A673 (cell line): ENCODE results near the gene FCRLB. TPM values are rescaled to one million over a fixed set of nuclear protein-coding genes. Genes with fewer than 3 reads are reported as not detected.

Experiments
- BruUV-seq: library from RNA; stranded (reverse); fragments of 400-500 nt; replicated peaks from 2 replicates; lab custom pipeline; 2021; lab: Mats Ljungman, UMichigan
- CTCF ChIA-PET: fragments of 300-600 bp; sonication (Branson Sonifier 250); formaldehyde crosslinking; loops from one replicate; lab custom pipeline; 2022; ENCODE audit warnings: antibody characterized with exemption; lab: Charles Lee
- POLR2A ChIA-PET: fragments of 300-600 bp; sonication (Branson Sonifier 250); formaldehyde crosslinking; loops from one replicate; lab custom pipeline; 2022; ENCODE audit warnings: antibody characterized with exemption; ENCODE audit not compliant: low non-redundant PET; lab: Charles Lee
- DNase-seq: peaks from one replicate; pipeline ENCODE4 v3.0.0-alpha.2; 2015; ENCODE audit warnings: low spot score
- H3K27ac ChIP-seq: fragments of 200-600 bp; sonication (generic); 2 replicates; pipeline ENCODE4 v1.5.1; 2016; ENCODE audit warnings: mixed run types, low read depth, mild to moderate bottlenecking, mixed read lengths, antibody characterized with exemption, low read length; ENCODE audit not compliant: poor library complexity, severe bottlenecking
- H3K27me3 ChIP-seq: fragments of 200-600 bp; sonication (generic); replicated peaks from 2 replicates; pipeline ENCODE4 v1.6.1; 2017; ENCODE audit warnings: mixed run types, low read depth, mild to moderate bottlenecking, mixed read lengths, antibody characterized with exemption, low read length; ENCODE audit not compliant: insufficient read depth, poor library complexity
- H3K36me3 ChIP-seq: fragments of 200-600 bp; sonication (generic); 2 replicates; pipeline ENCODE4 v1.6.1; 2016; ENCODE audit warnings: mixed run types, mild to moderate bottlenecking, mixed read lengths, antibody characterized with exemption, low read length; ENCODE audit not compliant: insufficient read depth, poor library complexity, severe bottlenecking
- H3K4me1 ChIP-seq: fragments of 200-600 bp; sonication (generic); 2 replicates; pipeline ENCODE4 v1.6.1; 2017; ENCODE audit warnings: mixed run types, mild to moderate bottlenecking, mixed read lengths, antibody characterized with exemption, low read length; ENCODE audit not compliant: insufficient read depth, poor library complexity, severe bottlenecking
- H3K4me3 ChIP-seq: fragments of 200-600 bp; sonication (generic); 2 replicates; pipeline ENCODE4 v1.5.1; 2016; ENCODE audit warnings: low read depth, mixed run types, mild to moderate bottlenecking, mixed read lengths, low read length; ENCODE audit not compliant: poor library complexity, severe bottlenecking
- H3K9me3 ChIP-seq: fragments of 200-600 bp; sonication (generic); 2 replicates; pipeline ENCODE4 v1.6.1; 2016; ENCODE audit warnings: mixed run types, low read depth, mild to moderate bottlenecking, mixed read lengths, antibody characterized with exemption, low read length; ENCODE audit not compliant: poor library complexity, severe bottlenecking
- EZH2 ChIP-seq: fragments of 200-600 bp; sonication (generic); IDR thresholded peaks from 2 replicates; pipeline ENCODE4 v1.6.1; 2017; ENCODE audit warnings: borderline replicate concordance, low read depth, mild to moderate bottlenecking, mixed read lengths, antibody characterized with exemption, low read length; ENCODE audit not compliant: poor library complexity, severe bottlenecking
- intact Hi-C: fragments of 100-400 bp; cut with micrococcal nuclease; formaldehyde crosslinking; loops from one replicate; pipeline ENCODE4 v1.10.0; 2022; ENCODE audit not compliant: unreplicated experiment
- total RNA-seq: library from RNA; stranded (reverse); gene quantifications from 2 replicates; pipeline ENCODE4 v1.2.3, GENCODE V29; 2021
- TF ChIP-seq, protein P1 (sequence below): fragments of 300-800, 200-600 bp; sonication (generic); conservative IDR thresholded peaks from 2 replicates; pipeline ENCODE4 v1.5.1; 2017; ENCODE audit warnings: low read depth, mild to moderate bottlenecking, antibody characterized with exemption, low read length, moderate library complexity, mixed read lengths

Gene FCRLB
- total RNA-seq, 1 experiment from 2014 or later, result 0.67 TPM

- H3K4me3 ChIP-seq, result no peak overlapping the region
- H3K9me3 ChIP-seq, result no peaks in the 10 kb centered on the region
- TF ChIP-seq, protein P1, sequence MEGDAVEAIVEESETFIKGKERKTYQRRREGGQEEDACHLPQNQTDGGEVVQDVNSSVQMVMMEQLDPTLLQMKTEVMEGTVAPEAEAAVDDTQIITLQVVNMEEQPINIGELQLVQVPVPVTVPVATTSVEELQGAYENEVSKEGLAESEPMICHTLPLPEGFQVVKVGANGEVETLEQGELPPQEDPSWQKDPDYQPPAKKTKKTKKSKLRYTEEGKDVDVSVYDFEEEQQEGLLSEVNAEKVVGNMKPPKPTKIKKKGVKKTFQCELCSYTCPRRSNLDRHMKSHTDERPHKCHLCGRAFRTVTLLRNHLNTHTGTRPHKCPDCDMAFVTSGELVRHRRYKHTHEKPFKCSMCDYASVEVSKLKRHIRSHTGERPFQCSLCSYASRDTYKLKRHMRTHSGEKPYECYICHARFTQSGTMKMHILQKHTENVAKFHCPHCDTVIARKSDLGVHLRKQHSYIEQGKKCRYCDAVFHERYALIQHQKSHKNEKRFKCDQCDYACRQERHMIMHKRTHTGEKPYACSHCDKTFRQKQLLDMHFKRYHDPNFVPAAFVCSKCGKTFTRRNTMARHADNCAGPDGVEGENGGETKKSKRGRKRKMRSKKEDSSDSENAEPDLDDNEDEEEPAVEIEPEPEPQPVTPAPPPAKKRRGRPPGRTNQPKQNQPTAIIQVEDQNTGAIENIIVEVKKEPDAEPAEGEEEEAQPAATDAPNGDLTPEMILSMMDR, result no peak
- no peak for TF ChIP-seq EZH2
- no peaks in the 10 kb centered on the region for H3K36me3 ChIP-seq
- ChIA-PET CTCF (interaction anchor here (0.5 to 0.7 kb wide), 2 partner anchors 265 to 266 kb away, joined by 4 to 6 read pairs; no protein-coding TSS in a partner anchor), POLR2A (no interaction called here)
- H3K27ac ChIP-seq, result no peak overlapping the region
- no peaks in the 10 kb centered on the region for H3K27me3 ChIP-seq
- no peak for DNase-seq
- intact Hi-C loops, result no loop called here
- peaks cover 2% of the 10 kb centered on the region for H3K4me1 ChIP-seq
- BruUV-seq, result no TSS peak
Measured at GRCh38 chr1:161772397-161772796, 51.1 kb downstream of the FCRLB start.

DNA sequence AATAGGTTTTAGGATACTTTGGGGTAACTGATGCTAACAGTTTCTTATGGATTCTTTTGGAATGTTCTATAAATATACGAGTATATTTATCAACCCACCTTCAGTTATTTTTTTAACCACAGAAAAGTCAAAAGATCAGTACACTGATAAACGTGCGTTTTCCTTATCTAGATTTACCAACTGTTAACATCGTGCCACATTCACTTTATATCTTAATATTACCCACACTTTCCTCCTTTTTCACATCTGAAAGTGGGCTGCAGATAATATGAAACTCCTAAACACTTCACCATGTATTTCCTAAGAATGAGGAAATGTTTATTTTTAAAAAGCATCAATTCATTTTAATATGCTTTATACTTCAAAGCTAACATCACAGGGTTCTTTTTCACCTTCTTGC is 52.4 kb downstream of the FCRLB start:
- no peak for TF ChIP-seq EZH2
- TF ChIP-seq, protein P1, result no peak
- intact Hi-C loops, result no loop called here
- DNase-seq, result no peak
- Histone ChIP-seq H3K4me3 (no peak overlapping the region), H3K27me3 (no peaks in the 10 kb centered on the region), H3K27ac (no peak overlapping the region), H3K9me3 (no peaks in the 10 kb centered on the region), H3K4me1 (no peaks in the 10 kb centered on the region), H3K36me3 (no peaks in the 10 kb centered on the region)
- ChIA-PET POLR2A (no interaction called here), CTCF (no interaction called here)
- BruUV-seq, result no TSS peak

GRCh38 chr1:161777261-161777660 is 55.9 kb downstream of the FCRLB start:
- TF ChIP-seq, protein P1, result no peak
- ChIA-PET CTCF (no interaction called here), POLR2A (no interaction called here)
- intact Hi-C loops, result no loop called here
- Histone ChIP-seq H3K27me3 (no peaks in the 10 kb centered on the region), H3K27ac (no peak overlapping the region), H3K9me3 (no peaks in the 10 kb centered on the region), H3K36me3 (no peaks in the 10 kb centered on the region), H3K4me3 (no peak overlapping the region), H3K4me1 (no peaks in the 10 kb centered on the region)
- no TSS peak for BruUV-seq
- DNase-seq, result no peak

Other genes starting within 250 kb of the FCRLB start
- gene FCGR2A, start 216.1 kb upstream of the FCRLB start, total RNA-seq, result not detected in 2 replicates
- gene HSPA6, start 197.0 kb upstream of the FCRLB start, total RNA-seq, result 0.28 and 0.37 TPM in 2 replicates
- gene FCGR3A, start 171.7 kb upstream of the FCRLB start, total RNA-seq, result not detected in 2 replicates
- not detected in 2 replicates for gene FCGR3B, start 90.4 kb upstream of the FCRLB start, total RNA-seq
- gene FCGR2B, start 58.4 kb upstream of the FCRLB start, total RNA-seq, result not detected in 2 replicates
- not detected in 2 replicates for gene FCRLA, start 14.3 kb upstream of the FCRLB start, total RNA-seq
- 62.9 and 63.6 TPM in 2 replicates for gene DUSP12, start 28.2 kb downstream of the FCRLB start, total RNA-seq
- 21.8 and 24.4 TPM in 2 replicates for gene ATF6, start 44.8 kb downstream of the FCRLB start, total RNA-seq